Aorta (tissue), 5 donors: Measurements from ENCODE around the gene TRIM26. TPM values are rescaled to one million over a fixed set of nuclear protein-coding genes. Genes with fewer than 3 reads are reported as not detected.

ENCODE experiments used
- ATAC-seq: fragments of 200-7000 bp; cut with Tn5 transposase; one replicate; pipeline ENCODE4 v1.9.1; 2022; ENCODE audit warnings: moderate library complexity; ENCODE audit not compliant: low FRiP score
- DNase-seq, 2 donors: peaks; one replicate each; pipeline ENCODE4 v3.0.0-alpha.2; 2020
- H3K27ac ChIP-seq, 2 donors: one replicate each; pipeline ENCODE4 v1.5.1; 2013; ENCODE audit warnings: low read length in 2 of 2, mild to moderate bottlenecking in 2 of 2, moderate library complexity in 2 of 2, control low read depth in 1 of 2, inconsistent platforms in 1 of 2, low read depth in 1 of 2
- H3K27me3 ChIP-seq, 2 donors: one replicate each; pipeline ENCODE4 v1.6.1; 2013; ENCODE audit warnings: control low read depth in 1 of 2, low read length in 1 of 2, mild to moderate bottlenecking in 1 of 2, moderate library complexity in 1 of 2; ENCODE audit not compliant: insufficient read depth in 2 of 2, control insufficient read depth in 1 of 2
- H3K36me3 ChIP-seq, 2 donors: one replicate each; pipeline ENCODE4 v1.6.1; 2013; ENCODE audit warnings: control low read depth in 1 of 2, low read length in 1 of 2, mild to moderate bottlenecking in 1 of 2; ENCODE audit not compliant: insufficient read depth in 2 of 2, control insufficient read depth in 1 of 2
- H3K4me1 ChIP-seq, 2 donors: one replicate each; pipeline ENCODE4 v1.6.1; 2013; ENCODE audit warnings: low read length in 2 of 2, control low read depth in 1 of 2, mild to moderate bottlenecking in 1 of 2, moderate library complexity in 1 of 2; ENCODE audit not compliant: insufficient read depth in 2 of 2, control insufficient read depth in 1 of 2
- H3K4me3 ChIP-seq, 2 donors: one replicate each; pipeline ENCODE4 v1.5.1; 2013; ENCODE audit warnings: low read length in 2 of 2, control low read depth in 1 of 2, mild to moderate bottlenecking in 1 of 2
- H3K9me3 ChIP-seq: one replicate; pipeline ENCODE4 v1.6.1; 2013; ENCODE audit warnings: mild to moderate bottlenecking, low read length; ENCODE audit not compliant: control insufficient read depth
- WGBS, 2 donors: extraction: QIAGEN DNeasy Blood & Tissue Kit; methylation state at CpG; one replicate each; pipeline ENCODE4 v1.1.7; 2013; 5-methylcytosine and 5-hydroxymethylcytosine counted together
- intact Hi-C, 2 donors: fragments of 100-400 bp; cut with DNase I; formaldehyde crosslinking; loops; one replicate each; pipeline versions ENCODE4 v1.14.2 to v1.15.0; 2022
- polyA plus RNA-seq, 2 donors: library from polyadenylated mRNA; stranded (reverse); fragments of 200-250 nt; gene quantifications; one replicate each; pipeline ENCODE4 v1.2.3, GENCODE V29; 2013
- total RNA-seq, 2 donors: library from RNA; stranded (reverse); fragmentation: NEBNext Ultra II Directional; extraction: Animal tissue kit (Norgen Biotek cat#: 25700); gene quantifications; one replicate each; pipeline ENCODE4 v1.2.1, GENCODE V29; 2021
- donor health status: healthy with polysubstance abuse.
- donor health status: Bipolar disorder and iron deficiency.
- donor health status: DM: no; HTN: no; CAD: no.
- donor health status: DM: no; HTN: no; CAD: no.
- donor health status: DM: yes; HTN: yes; CAD: no.

Gene TRIM26
- total and polyA plus RNA-seq, 4 donors: 20.1 to 36.5 (median 29.7) TPM

GRCh38 chr6:30214657-30214982 lies 1.4 kb upstream of the TRIM26 start:
- no peak for DNase-seq
- Histone ChIP-seq H3K4me1 (peaks cover 0 to 6% of the 10 kb centered on the region in 2 donors), H3K27ac (peak overlapping the region in 1 of 2 donors; percentile 61), H3K4me3 (peak overlapping the region in 1 of 2 donors; percentile 67), H3K9me3 (no peaks in the 10 kb centered on the region), H3K27me3 (no peaks in the 10 kb centered on the region), H3K36me3 (no peaks in the 10 kb centered on the region)
- intact Hi-C loops: loop anchor here (5.0 to 10.0 kb wide), 2 partner anchors 110 to 113 kb away; partner anchors contain the start of gene TRIM39 (in 2 of the 2)
- 68 to 72% methylated on average over 13 to 14 of the region's 14 CpGs for WGBS, 2 donors
- ATAC-seq: no peak

DNA sequence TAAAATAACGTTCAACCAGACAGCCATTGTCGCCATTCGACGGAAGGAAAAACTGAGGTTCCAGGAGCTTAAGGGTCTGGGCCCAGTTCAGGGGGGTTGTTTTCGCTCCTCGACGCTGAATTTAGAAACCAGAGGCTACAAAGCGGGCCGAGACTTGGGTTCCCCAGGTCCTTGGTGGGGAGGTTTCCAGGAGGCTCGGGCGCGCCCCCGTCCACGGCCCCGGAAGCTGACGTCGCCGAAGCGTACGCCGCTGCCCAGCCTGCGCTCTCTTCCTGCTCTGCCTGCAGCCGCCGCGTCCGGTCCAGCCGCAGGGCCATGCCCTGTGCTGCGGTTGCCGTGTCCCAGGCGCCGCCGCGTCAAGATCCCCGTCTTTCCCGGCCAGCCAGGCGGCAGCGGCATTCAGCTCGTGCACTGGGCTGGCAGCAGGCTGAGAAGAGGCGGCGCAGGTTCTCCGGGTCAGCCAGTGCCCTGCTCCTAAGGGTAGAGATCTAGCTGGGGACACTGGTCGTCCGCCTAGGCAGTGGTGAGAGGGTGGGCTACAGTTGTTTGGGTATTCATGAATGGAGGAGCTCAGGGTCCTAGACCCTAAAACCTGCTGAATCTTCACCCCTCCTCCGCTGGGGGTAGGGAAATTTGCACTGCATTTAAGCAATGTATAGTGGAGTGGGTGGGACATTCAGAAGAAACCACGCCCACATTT lies 901 bp upstream of the TRIM26 start:
- 1% methylated on average over 45 of the region's 45 CpGs for WGBS, 2 donors
- intact Hi-C loops: loop anchor here (2.0 to 10.0 kb wide), 3 partner anchors 45 to 113 kb away; partner anchors contain the start of gene TRIM39 (in 2 of the 2)
- H3K36me3 ChIP-seq: no peaks in the 10 kb centered on the region
- no peaks in the 10 kb centered on the region for H3K27me3 ChIP-seq
- ATAC-seq (peak; percentile 96), DNase-seq (peak; percentile 94 to 95)
- peaks cover 0 to 6% of the 10 kb centered on the region in 2 donors for H3K4me1 ChIP-seq
- H3K4me3 ChIP-seq: peak overlapping the region; percentile 10 to 67
- peak overlapping the region; percentile 78 to 83 for H3K27ac ChIP-seq
- H3K9me3 ChIP-seq: no peaks in the 10 kb centered on the region

GRCh38 chr6:30213667-30213956 lies 406 bp upstream of the TRIM26 start:
- ATAC-seq: no peak
- H3K27ac ChIP-seq: peak overlapping the region; percentile 78 to 83
- no peaks in the 10 kb centered on the region for H3K9me3 ChIP-seq
- 0% methylated on average over 12 of the region's 12 CpGs for whole genome bisulfite sequencing, 2 donors
- H3K4me1 ChIP-seq: peaks cover 0 to 6% of the 10 kb centered on the region in 2 donors
- peak overlapping the region; percentile 10 to 67 for H3K4me3 ChIP-seq
- H3K27me3 ChIP-seq: no peaks in the 10 kb centered on the region
- H3K36me3 ChIP-seq: no peaks in the 10 kb centered on the region
- intact Hi-C loops: loop anchor here (2.0 to 10.0 kb wide), 3 partner anchors 45 to 114 kb away; partner anchors contain the start of gene TRIM39 (in 2 of the 2)
- no peak for DNase-seq

- Histone ChIP-seq H3K9me3 (no peaks in the 10 kb centered on the region), H3K4me3 (peak overlapping the region; percentile 74 to 83), H3K27ac (no peak overlapping the region), H3K4me1 (peaks cover 0 to 6% of the 10 kb centered on the region in 2 donors), H3K36me3 (no peaks in the 10 kb centered on the region), H3K27me3 (no peaks in the 10 kb centered on the region)
- intact Hi-C loops: loop anchor here (2.0 to 10.0 kb wide), 3 partner anchors 47 to 115 kb away; partner anchors contain the start of gene TRIM39 (in 2 of the 2)
- ATAC-seq: no peak
- WGBS, 2 donors: 45 to 46% methylated on average over 3 of the region's 3 CpGs
- no peak for DNase-seq
Observed at GRCh38 chr6:30211899-30212298, 1.3 kb downstream of the TRIM26 start.

GRCh38 chr6:30211306-30211705 lies 1.9 kb downstream of the TRIM26 start:
- no peak overlapping the region for H3K4me3 ChIP-seq
- WGBS, 2 donors: 46 to 56% methylated on average over 2 of the region's 2 CpGs
- H3K36me3 ChIP-seq: no peaks in the 10 kb centered on the region
- H3K9me3 ChIP-seq: no peaks in the 10 kb centered on the region
- no peaks in the 10 kb centered on the region for H3K27me3 ChIP-seq
- intact Hi-C loops: loop anchor here (5.0 to 10.0 kb wide), 2 partner anchors 113 to 116 kb away; partner anchors contain the start of gene TRIM39 (in 2 of the 2)
- H3K4me1 ChIP-seq: peaks cover 0 to 6% of the 10 kb centered on the region in 2 donors
- DNase-seq (no peak), ATAC-seq (no peak)
- H3K27ac ChIP-seq: no peak overlapping the region

- DNase-seq (no peak), ATAC-seq (no peak)
- no peaks in the 10 kb centered on the region for H3K27me3 ChIP-seq
- 67 to 77% methylated on average over 4 of the region's 4 CpGs for WGBS, 2 donors
- H3K27ac ChIP-seq: no peak overlapping the region
- H3K9me3 ChIP-seq: no peaks in the 10 kb centered on the region
- no peak overlapping the region for H3K4me3 ChIP-seq
- H3K4me1 ChIP-seq: peaks cover 0 to 6% of the 10 kb centered on the region in 2 donors
- no peaks in the 10 kb centered on the region for H3K36me3 ChIP-seq
- intact Hi-C loops: no loop called here
Observed at GRCh38 chr6:30207619-30208295, 5.4 kb downstream of the TRIM26 start.

- no peak for ATAC-seq
- Histone ChIP-seq H3K27ac (no peak overlapping the region), H3K36me3 (no peaks in the 10 kb centered on the region), H3K4me1 (peaks cover 0 to 6% of the 10 kb centered on the region in 2 donors), H3K4me3 (no peak overlapping the region), H3K9me3 (no peaks in the 10 kb centered on the region), H3K27me3 (no peaks in the 10 kb centered on the region)
- no peak for DNase-seq
- intact Hi-C loops: no loop called here
- 55 to 59% methylated on average over 11 of the region's 11 CpGs for WGBS, 2 donors
Observed at GRCh38 chr6:30206799-30207618, 6.2 kb downstream of the TRIM26 start.

DNA sequence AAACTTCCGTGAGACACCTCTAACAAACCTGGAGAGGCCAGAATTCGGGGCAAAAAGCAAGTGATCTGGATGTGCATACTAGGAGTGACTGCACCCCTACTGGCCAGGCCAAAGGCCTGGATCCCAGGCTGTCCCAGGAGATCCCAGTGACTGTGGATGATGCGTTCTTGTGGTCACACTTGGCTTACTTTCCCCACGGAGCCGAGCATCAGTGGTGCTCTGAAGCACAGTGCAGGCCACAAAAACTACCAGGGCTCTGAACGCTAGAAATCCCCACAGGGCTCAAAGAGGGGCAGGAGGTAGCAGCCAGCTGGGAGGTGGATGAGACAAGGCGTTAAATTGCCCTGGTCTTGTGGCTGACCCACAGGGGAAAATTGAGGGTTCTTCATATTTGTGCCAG lies 7.1 kb downstream of the TRIM26 start:
- ATAC-seq: no peak
- Histone ChIP-seq H3K9me3 (no peaks in the 10 kb centered on the region), H3K27me3 (no peaks in the 10 kb centered on the region), H3K36me3 (no peaks in the 10 kb centered on the region), H3K4me1 (peaks cover 0 to 3% of the 10 kb centered on the region in 2 donors), H3K4me3 (no peak overlapping the region), H3K27ac (no peak overlapping the region)
- 70 to 82% methylated on average over 7 of the region's 7 CpGs for WGBS, 2 donors
- intact Hi-C loops: no loop called here
- DNase-seq: no peak
